Transverse colon (tissue), 4 donors: ENCODE data around the gene FFAR2.

Source experiments
- EP300 ChIP-seq: sonication (generic); formaldehyde crosslinking; IDR thresholded peaks from one replicate; pipeline ENCODE4 v1.6.1; 2017; ENCODE audit warnings: antibody characterized with exemption, low read depth
- POLR2A ChIP-seq: fragments of 450-650 bp; IDR thresholded peaks from one replicate; pipeline ENCODE4 v1.6.1; 2016; ENCODE audit warnings: antibody characterized with exemption, mild to moderate bottlenecking, moderate library complexity
- POLR2AphosphoS5 ChIP-seq, 3 donors: sonication (generic); formaldehyde crosslinking; IDR thresholded peaks; one replicate each; pipeline ENCODE4 v1.6.1; 2016; ENCODE audit warnings: antibody characterized with exemption in 3 of 3
- TF ChIP-seq, protein P1 (sequence below), 5 experiments: fragments of 200-600 bp in 3 of 5; fragments of 450-650 bp in 2 of 5; sonication (generic) in 3 of 5; IDR thresholded peaks; 1 replicate in 2 of 5; 2 replicates in 3 of 5; pipeline ENCODE4 v1.5.1; 2016 to 2017; ENCODE audit warnings: antibody characterized with exemption in 5 of 5, inconsistent platforms in 3 of 5, mild to moderate bottlenecking in 2 of 5, moderate library complexity in 1 of 5

DNA sequence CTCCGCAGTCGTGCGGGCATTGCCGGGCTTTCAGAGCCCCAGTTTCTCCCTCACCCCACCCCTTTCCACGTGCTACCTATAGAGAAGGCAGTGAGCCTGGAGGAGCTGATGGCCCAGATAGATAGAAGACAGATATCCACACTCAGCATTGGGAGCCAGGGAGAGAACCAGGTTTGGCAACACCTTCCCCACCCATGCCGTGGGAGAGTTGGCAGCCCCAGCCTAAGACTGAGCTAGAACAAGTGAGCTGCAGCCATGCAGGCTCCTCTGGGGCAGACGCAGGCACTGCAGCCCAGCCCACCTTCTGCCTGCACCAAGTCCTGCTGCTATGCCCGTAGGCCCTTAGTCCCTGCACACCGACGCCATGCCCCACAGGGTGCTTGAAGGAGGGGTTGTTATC, 52.6 kb downstream of the FFAR2 start:
- TF ChIP-seq, protein P1, sequence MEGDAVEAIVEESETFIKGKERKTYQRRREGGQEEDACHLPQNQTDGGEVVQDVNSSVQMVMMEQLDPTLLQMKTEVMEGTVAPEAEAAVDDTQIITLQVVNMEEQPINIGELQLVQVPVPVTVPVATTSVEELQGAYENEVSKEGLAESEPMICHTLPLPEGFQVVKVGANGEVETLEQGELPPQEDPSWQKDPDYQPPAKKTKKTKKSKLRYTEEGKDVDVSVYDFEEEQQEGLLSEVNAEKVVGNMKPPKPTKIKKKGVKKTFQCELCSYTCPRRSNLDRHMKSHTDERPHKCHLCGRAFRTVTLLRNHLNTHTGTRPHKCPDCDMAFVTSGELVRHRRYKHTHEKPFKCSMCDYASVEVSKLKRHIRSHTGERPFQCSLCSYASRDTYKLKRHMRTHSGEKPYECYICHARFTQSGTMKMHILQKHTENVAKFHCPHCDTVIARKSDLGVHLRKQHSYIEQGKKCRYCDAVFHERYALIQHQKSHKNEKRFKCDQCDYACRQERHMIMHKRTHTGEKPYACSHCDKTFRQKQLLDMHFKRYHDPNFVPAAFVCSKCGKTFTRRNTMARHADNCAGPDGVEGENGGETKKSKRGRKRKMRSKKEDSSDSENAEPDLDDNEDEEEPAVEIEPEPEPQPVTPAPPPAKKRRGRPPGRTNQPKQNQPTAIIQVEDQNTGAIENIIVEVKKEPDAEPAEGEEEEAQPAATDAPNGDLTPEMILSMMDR (IDR thresholded peaks at IDR 0.05): no peak
- no peak for TF ChIP-seq EP300
- TF ChIP-seq POLR2AphosphoS5 (IDR thresholded peaks at IDR 0.05): no peak
- no peak for TF ChIP-seq POLR2A
